GM18870 (cell line): ENCODE results near the gene SPTBN5.
A peak's percentile ranks its signal among the peaks of the same experiment; 100 is the strongest.
"Not testable (repeated sequence)": the region's sequence is repeated elsewhere in the genome, so short reads cannot be mapped to it uniquely, and the experiment has no call there.

Experiments
- ATAC-seq: cut with Tn5 transposase; IDR thresholded peaks from one replicate; pipeline ENCODE4 v1.9.1; 2021; ENCODE audit warnings: moderate library complexity; ENCODE audit not compliant: unreplicated experiment

SPTBN5 gene

GRCh38 chr15:41849204-41849603 lies 44.6 kb downstream of the SPTBN5 start:
- no peak for ATAC-seq

DNA sequence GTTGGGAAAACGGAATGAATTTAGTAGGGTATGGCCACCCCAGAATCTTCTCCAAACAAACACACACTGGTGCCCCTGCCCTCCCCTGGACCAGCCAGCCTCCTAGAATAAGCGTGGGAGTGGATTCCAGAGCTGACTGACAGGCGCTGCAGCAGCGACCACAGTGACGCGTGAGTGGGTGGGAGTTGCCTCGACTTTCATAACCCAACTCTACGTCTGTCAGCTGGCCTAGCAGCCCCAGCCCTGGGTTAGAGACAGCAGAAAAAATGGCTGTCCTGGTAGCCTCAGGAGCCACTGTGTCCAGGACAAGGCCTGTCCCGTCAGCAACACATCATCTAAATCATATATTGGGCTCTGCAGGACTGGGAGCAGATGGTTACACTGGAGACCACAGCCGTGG lies 45.2 kb downstream of the SPTBN5 start:
- ATAC-seq, result no peak

DNA sequence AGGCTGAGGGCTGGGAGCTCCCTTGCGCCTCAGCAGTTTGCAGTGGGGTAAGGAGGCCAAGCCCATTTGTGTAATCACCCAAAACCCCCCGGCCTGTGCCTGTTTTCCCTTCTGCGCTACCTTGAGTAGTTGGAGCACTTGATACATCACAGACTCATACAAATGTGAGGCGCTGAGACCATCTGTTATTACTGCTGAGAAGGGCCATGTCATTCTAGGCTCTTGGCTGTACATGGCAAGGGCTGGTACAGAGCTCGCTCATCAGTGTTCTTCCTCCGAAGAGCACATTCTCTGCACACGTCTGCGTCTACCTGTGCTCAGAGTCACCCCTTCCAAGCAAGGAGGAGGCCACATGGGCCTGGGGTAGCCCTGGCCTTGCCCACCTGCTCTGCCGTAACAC lies 45.9 kb downstream of the SPTBN5 start:
- ATAC-seq, result no peak

GRCh38 chr15:41847206-41847605 lies 46.6 kb downstream of the SPTBN5 start:
- ATAC-seq, result no peak

GRCh38 chr15:41844814-41845213 lies 49.0 kb downstream of the SPTBN5 start:
- ATAC-seq, result no peak

DNA sequence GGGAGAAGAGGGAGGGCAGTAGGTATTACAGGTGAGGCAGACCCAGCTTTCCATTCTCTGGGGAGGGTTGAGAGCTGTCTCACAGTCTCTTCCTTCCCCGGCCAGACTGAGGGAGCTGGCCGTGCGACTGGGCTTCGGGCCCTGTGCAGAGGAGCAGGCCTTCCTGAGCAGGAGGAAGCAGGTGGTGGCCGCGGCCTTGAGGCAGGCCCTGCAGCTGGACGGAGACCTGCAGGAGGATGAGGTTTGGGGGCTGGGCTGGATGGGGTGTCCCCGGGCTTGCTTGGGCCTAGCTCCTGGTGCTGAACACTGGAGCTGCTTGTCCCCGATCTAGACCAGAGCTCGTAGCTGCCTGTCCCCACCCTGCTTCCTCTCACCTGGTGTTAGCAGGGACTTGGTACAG lies 50.3 kb downstream of the SPTBN5 start:
- no peak for ATAC-seq

DNA sequence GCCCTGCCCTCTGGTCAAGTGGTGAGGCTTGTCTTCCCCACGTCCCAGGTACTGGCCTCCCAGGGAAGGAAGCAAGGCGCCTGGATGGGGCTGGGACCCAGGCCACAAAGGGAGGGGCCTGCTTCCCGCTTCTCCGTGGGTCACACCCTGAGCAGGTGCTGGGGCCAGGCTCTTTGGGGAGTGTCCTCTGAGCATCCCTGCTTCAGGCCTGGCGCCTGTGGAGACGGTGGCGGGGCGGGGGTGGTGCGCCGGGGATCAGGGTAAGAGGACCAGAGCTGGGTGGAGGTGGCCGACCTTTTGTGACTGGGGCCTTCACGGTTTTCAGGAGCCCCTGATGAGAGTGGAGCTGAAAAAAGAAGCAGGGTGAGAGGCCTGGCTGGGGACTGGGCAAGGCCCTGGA lies 51.6 kb downstream of the SPTBN5 start:
- ATAC-seq, result no peak

DNA sequence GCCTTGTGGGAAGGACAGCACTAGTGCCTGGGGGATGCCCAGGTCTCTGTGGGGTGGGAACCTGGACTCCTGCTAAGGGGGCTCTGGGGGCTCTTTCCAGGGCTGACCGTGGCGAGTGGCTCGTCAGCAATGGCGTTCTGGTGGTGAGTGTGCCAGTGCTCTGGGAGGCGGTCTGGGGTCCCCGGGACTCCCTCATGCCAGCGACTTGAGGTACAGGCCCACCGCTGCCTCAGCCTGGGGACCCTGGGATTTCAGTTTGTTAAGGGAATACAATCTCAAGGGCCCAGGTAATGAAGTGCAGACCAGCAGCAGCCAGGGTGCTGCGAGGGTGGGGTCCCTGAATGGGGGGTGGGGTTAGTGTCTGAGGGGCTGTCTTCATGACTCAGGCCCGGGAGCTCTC lies 52.7 kb downstream of the SPTBN5 start:
- no peak for ATAC-seq

- ATAC-seq, result no peak
Measured at GRCh38 chr15:41840673-41841072, 53.2 kb downstream of the SPTBN5 start.

DNA sequence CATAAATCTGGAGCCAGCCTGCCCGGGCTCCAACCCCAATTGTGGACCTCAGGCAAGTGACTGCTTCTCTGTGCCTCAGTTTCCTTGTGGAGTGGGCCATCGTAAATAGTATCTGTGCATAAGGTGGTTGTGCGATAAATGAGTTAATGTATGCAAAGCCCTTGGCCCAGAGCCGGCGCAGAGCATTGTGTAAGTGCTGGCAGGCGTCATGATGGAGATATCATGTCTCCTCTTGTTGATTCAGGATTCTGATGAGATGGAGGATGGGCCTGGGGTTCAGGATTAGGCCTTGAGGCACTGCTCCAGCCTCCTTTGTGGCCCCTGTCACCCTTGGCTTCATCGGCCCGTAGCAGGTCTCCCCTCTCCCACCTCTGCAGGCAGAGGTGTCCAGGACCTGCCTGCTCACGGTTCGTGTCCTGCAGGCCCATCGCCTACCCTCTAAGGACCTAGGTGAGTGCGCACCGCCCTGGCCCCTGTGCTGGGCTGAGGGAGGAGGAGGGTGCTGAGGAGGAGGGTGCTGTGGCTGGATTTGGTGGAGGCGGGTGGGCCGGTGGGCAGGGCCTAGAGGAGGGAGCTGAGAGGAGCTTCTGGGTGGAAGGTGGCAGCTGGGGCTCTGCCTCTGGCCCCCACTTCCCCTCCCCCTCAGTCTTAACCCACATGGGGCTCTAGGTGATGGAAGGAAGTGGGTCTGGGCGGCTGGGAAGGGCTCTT lies 53.9 kb downstream of the SPTBN5 start:
- ATAC-seq, result no peak

- ATAC-seq, result no peak
Measured at GRCh38 chr15:41838400-41838897, 55.4 kb downstream of the SPTBN5 start, which contains the start of gene PLA2G4B. PLA2G4B (plus strand) TSS chr15:41838847; CDS start chr15:41838914, 67 bp downstream.

GRCh38 chr15:41836713-41837454 lies 57.0 kb downstream of the SPTBN5 start:
- ATAC-seq, result no peak

- no peak for ATAC-seq
Measured at GRCh38 chr15:41836073-41836472, 57.8 kb downstream of the SPTBN5 start.

- no peak for ATAC-seq
Measured at GRCh38 chr15:41834096-41834495, 59.8 kb downstream of the SPTBN5 start.

DNA sequence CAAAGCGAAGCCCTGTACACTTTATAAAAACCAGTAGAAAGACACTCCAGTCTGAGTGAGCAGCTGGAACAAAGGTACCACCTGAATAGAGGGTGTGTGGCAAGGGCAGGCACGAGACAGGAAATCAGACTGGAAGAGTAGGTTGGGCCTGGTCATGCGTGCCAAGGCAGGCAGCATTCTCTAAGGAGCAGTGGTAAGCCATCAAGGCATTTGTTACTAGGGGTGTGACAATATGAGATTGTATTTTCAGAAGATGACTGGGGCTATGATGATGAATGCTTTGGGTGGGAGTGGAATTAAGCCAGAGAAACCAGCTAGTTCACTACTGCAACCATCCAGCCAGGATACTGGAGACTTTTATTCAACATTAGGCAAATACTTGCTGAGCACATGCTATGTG lies 61.0 kb downstream of the SPTBN5 start:
- no peak for ATAC-seq

- ATAC-seq, result no peak
Measured at GRCh38 chr15:41832208-41832607, 61.6 kb downstream of the SPTBN5 start.

DNA sequence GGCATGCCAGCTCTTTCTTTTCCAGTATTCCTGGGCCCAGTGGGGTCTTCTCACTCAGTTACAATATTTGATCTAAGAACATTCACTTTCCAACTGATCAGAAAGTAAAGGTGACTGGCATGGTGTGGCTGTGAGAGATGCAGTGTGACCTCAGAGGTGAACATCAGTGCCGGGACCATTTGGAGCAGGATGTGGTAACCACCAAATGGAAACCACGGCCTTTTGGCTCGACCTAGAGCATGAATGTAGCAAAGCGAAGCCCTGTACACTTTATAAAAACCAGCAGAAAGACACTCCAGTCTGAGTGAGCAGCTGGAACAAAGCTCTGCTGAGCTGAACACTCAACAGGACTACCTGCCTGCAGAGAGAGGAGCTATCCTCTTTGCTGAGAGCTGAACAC lies 62.6 kb downstream of the SPTBN5 start:
- ATAC-seq, result not testable (repeated sequence)

- no peak for ATAC-seq
Measured at GRCh38 chr15:41829959-41830646, 63.8 kb downstream of the SPTBN5 start.

- ATAC-seq, result no peak
Measured at GRCh38 chr15:41828807-41829141, 65.1 kb downstream of the SPTBN5 start.

GRCh38 chr15:41827880-41828806 lies 65.7 kb downstream of the SPTBN5 start, which contains the start of gene JMJD7:
JMJD7 (plus strand) TSS chr15:41828092; CDS start chr15:41828125, 33 bp downstream.
- ATAC-seq, result peak; percentile 51
